GM12874 (cell line): ENCODE results near the gene PTN.

Experiments used
- TF ChIP-seq, protein P1 (sequence below): IDR thresholded peaks from 2 replicates; pipeline ENCODE4 v1.5.1; 2011; ENCODE audit warnings: low read depth, mild to moderate bottlenecking, control low read depth, low read length, moderate library complexity; ENCODE audit not compliant: insufficient read depth

Gene PTN

DNA sequence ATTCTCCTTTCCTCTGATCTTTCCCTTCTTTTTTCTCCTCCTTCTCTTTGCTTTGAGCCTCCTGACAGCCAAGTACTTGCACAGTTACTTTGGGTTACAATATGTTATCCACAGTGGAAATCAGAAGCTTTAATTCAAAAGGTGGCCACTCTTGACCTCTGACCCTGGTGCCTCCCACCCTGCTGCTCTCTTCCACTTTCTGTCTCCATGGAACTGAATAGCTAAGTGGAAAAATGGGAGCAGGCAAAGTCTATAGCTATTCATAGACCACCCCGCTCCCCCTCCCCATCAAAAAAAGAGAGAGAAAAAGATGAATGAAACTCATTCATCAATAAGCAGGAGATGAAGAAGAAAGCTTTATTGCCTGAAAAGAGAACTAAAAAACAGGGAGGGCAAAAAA is 39.4 kb downstream of the PTN start:
- TF ChIP-seq, protein P1, sequence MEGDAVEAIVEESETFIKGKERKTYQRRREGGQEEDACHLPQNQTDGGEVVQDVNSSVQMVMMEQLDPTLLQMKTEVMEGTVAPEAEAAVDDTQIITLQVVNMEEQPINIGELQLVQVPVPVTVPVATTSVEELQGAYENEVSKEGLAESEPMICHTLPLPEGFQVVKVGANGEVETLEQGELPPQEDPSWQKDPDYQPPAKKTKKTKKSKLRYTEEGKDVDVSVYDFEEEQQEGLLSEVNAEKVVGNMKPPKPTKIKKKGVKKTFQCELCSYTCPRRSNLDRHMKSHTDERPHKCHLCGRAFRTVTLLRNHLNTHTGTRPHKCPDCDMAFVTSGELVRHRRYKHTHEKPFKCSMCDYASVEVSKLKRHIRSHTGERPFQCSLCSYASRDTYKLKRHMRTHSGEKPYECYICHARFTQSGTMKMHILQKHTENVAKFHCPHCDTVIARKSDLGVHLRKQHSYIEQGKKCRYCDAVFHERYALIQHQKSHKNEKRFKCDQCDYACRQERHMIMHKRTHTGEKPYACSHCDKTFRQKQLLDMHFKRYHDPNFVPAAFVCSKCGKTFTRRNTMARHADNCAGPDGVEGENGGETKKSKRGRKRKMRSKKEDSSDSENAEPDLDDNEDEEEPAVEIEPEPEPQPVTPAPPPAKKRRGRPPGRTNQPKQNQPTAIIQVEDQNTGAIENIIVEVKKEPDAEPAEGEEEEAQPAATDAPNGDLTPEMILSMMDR: no peak

DNA sequence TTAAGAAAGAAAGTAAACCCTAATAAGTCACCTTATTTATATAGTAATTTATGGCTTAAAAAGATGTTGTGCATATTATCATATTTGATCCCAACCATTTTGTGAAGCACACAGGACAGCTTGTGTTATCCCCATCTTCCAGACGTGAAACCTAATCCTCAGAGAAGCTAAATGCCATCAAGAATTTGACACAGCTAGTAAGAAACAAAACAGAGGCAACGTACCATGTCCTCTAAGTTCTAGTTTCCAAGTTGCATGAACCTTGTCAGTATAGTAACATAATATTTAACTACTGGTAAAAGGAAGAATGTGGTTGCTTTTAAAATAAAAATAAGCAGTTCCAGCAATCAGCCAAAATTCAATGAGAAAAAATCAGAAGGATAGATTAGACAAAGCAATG is 41.5 kb downstream of the PTN start:
- TF ChIP-seq, protein P1: no peak

- TF ChIP-seq, protein P1: no peak
Observed at GRCh38 chr7:137298464-137298794, 45.1 kb downstream of the PTN start.

- TF ChIP-seq, protein P1: no peak
Observed at GRCh38 chr7:137297551-137298463, 45.7 kb downstream of the PTN start.

GRCh38 chr7:137296576-137296975 is 47.0 kb downstream of the PTN start:
- TF ChIP-seq, protein P1: no peak

GRCh38 chr7:137295739-137296324 is 47.7 kb downstream of the PTN start:
- TF ChIP-seq, protein P1: no peak

DNA sequence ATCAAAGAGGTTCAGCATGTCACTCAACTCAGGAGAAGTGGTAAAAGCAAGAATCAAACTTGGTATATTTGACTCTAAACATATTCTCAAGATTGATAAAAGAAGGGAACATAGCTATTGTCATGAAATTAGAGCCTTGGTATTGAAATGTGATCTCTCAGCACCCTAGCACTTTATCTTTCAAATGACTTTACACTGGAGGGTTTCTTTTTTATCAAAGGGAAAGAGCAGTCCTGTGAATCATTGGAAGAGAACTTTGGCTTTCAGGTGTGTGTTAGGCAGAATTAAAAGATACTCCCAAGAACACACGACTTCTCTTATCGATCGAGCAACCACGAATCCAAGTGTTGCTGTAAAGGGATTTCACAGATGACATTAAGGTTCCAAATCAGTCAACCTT is 54.4 kb downstream of the PTN start:
- TF ChIP-seq, protein P1: no peak
